ENCODE measurements around the gene ARSG. TPM values are rescaled to one million over a fixed set of nuclear protein-coding genes. Genes with fewer than 3 reads are reported as not detected.

ARSG gene
- total and polyA plus RNA-seq, 9 of the 15 experiments (the other 6 are each of a cell fraction or from before 2014, with no cell fraction given), result 1.0 to 5.6 (median 1.8) TPM

DNA sequence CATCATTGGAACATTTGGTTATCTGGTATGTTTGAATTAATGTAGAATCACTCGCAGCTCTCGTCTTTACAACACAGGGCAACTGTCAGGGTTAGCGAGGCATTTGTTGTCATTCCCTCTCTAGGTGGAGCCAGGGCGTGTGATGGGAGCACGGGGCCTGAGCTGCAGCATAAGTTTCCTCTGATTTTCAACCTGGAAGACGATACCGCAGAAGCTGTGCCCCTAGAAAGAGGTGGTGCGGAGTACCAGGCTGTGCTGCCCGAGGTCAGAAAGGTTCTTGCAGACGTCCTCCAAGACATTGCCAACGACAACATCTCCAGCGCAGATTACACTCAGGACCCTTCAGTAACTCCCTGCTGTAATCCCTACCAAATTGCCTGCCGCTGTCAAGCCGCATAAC, 128.8 kb downstream of the ARSG start:
- no peak for DNase-seq (ENCODE audit: extremely low read depth in 1 of 4, low spot score in 3 of 4)
- POLR2A ChIA-PET, result interaction anchor here (0.7 kb wide), 1 partner anchor 32 kb away, joined by 4 read pairs; no protein-coding TSS in a partner anchor
- no peak for FAIRE-seq
- no peaks in the 10 kb centered on the region for H3K36me3 ChIP-seq (ENCODE audit: control insufficient read depth, insufficient read depth, low read length)
- ATAC-seq, result no peak
- no peaks in the 10 kb centered on the region for H3K79me2 ChIP-seq (ENCODE audit: control insufficient read depth, insufficient read depth, low read length)
- no peaks in the 10 kb centered on the region; a peak in 1 of 5 replicates for H3K4me1 ChIP-seq (replicated peaks in 1 of 2; ENCODE audit: control insufficient read depth in 2 of 2, insufficient read depth in 2 of 2, low read length in 2 of 2)
- no peak overlapping the region for H3K9ac ChIP-seq (ENCODE audit: insufficient read depth in 1 of 2, low read depth in 2 of 2, low read length in 2 of 2)
- H4K20me1 ChIP-seq (replicated peaks; ENCODE audit: control insufficient read depth, insufficient read depth, low read length), result 0 out of 2 replicates have a peak, but pooled peaks cover 5% of the 10 kb centered on the region
- peaks cover 14 to 27% of the 10 kb centered on the region in 2 experiments for H3K27me3 ChIP-seq (ENCODE audit: control insufficient read depth in 2 of 2, insufficient read depth in 2 of 2, low read length in 2 of 2)
- H3K27ac ChIP-seq (ENCODE audit: extremely low read depth, low read depth, low read length), result no peak overlapping the region
- H3K4me3 ChIP-seq, result no peak overlapping the region
- no peak overlapping the region for H3K4me2 ChIP-seq (ENCODE audit: insufficient read depth, low read length)
- in situ Hi-C loops (cut with MboI) (no loop called here), intact Hi-C loops (cut with micrococcal nuclease) (no loop called here)
- CTCF ChIA-PET (ENCODE audit: low intra/inter-chr PET ratio), result no interaction called here
- 22% methylated on average over 14 of the region's 14 CpGs for WGBS (ENCODE audit: insufficient coverage, low coverage, missing lambda C conversion rate)
- H2AFZ ChIP-seq (ENCODE audit: low read depth, low read length), result no peak overlapping the region
- no peaks in the 10 kb centered on the region for H3K9me3 ChIP-seq (replicated peaks; ENCODE audit: control insufficient read depth, insufficient read depth, low read depth, low read length)
- no peaks in the 10 kb centered on the region for H3K9me1 ChIP-seq (ENCODE audit: control insufficient read depth, insufficient read depth, low read length)
- BruUV-seq (replicated peaks), result no TSS peak
- TF ChIP-seq ZNF584 (CRISPR knock-in tag; IDR thresholded peaks at IDR 0.05; ENCODE audit: low read depth), result no peak
- no peak for TF ChIP-seq HDAC6 (IDR thresholded peaks at IDR 0.05; ENCODE audit: low read depth, low read length)
- TF ChIP-seq HDAC1 (IDR thresholded peaks at IDR 0.05), result no peak
- TF ChIP-seq CGGBP1 (CRISPR knock-in tag; IDR thresholded peaks at IDR 0.05), result no peak
- TF ChIP-seq, protein P1, sequence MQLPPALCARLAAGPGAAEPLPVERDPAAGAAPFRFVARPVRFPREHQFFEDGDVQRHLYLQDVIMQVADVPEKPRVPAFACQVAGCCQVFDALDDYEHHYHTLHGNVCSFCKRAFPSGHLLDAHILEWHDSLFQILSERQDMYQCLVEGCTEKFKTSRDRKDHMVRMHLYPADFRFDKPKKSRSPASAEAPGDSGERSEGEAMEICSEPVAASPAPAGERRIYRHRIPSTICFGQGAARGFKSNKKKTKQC (CRISPR knock-in tag; IDR thresholded peaks at IDR 0.05), result no peak
- TF ChIP-seq MYNN (IDR thresholded peaks at IDR 0.05), result no peak
- TF ChIP-seq MYNN (CRISPR knock-in tag; IDR thresholded peaks at IDR 0.05), result no peak
- TF ChIP-seq MECOM (CRISPR knock-in tag; IDR thresholded peaks at IDR 0.05), result no peak
- no peak for TF ChIP-seq MEF2D (tag; conservative IDR thresholded peaks at IDR 0.05; ENCODE audit: low read depth)
- no peak for TF ChIP-seq C11orf30 (IDR thresholded peaks at IDR 0.05; ENCODE audit: low read depth)
- TF ChIP-seq ZZZ3 (IDR thresholded peaks at IDR 0.05), result no peak
- no peak for TF ChIP-seq ZNF354B (CRISPR knock-in tag; IDR thresholded peaks at IDR 0.05)
- no peak for TF ChIP-seq ZNF668 (CRISPR knock-in tag; IDR thresholded peaks at IDR 0.05)
- no peak for TF ChIP-seq ZNF407 (IDR thresholded peaks at IDR 0.05; ENCODE audit: low read depth)
- no peak for TF ChIP-seq SNIP1 (IDR thresholded peaks at IDR 0.05; ENCODE audit: low read depth)
- no peak for TF ChIP-seq KDM2B (CRISPR knock-in tag; IDR thresholded peaks at IDR 0.05)
